ENCODE measurements around the gene CDYL2. TPM values are rescaled to one million over a fixed set of nuclear protein-coding genes. Genes with fewer than 3 reads are reported as not detected.

CDYL2 gene
- polyA plus RNA-seq, 1 of the 3 experiments (the other 2 are of a cell fraction) = 0.03 TPM

- TF ChIP-seq MAX (IDR thresholded peaks at IDR 0.05; ENCODE audit: low read depth) (no peak), NFIC (IDR thresholded peaks at IDR 0.05; ENCODE audit: borderline replicate concordance) (no peak), GABPA (IDR thresholded peaks at IDR 0.05; ENCODE audit: low read depth) (no peak), YY1 (IDR thresholded peaks at IDR 0.05; ENCODE audit: low read depth) (no peak), RFX5 (IDR thresholded peaks at IDR 0.05; ENCODE audit: low read length) (no peak), SMC3 (IDR thresholded peaks at IDR 0.05; ENCODE audit: low read depth, low read length) (no peak), MEF2A (IDR thresholded peaks at IDR 0.05; ENCODE audit: borderline replicate concordance, low read depth) (no peak), NRF1 (IDR thresholded peaks at IDR 0.05; ENCODE audit: low read depth, low read length) (no peak)
Measured at GRCh38 chr16:80585764-80586163, 218.6 kb downstream of the CDYL2 start (continued).

GRCh38 chr16:80583466-80583865 lies 220.9 kb downstream of the CDYL2 start:
- Histone ChIP-seq H3K27me3 (ENCODE audit: insufficient read depth) (no peaks in the 10 kb centered on the region), H3K36me3 (replicated peaks in 1 of 2; ENCODE audit: control insufficient read depth in 1 of 2, insufficient read depth in 2 of 2, low read length in 1 of 2) (no peaks in the 10 kb centered on the region), H3K4me2 (no peak overlapping the region), H3K27ac (ENCODE audit: low read depth in 2 of 2, low read length in 1 of 2) (no peak overlapping the region), H4K20me1 (ENCODE audit: insufficient read depth) (no peaks in the 10 kb centered on the region), H3K4me1 (ENCODE audit: control insufficient read depth in 1 of 2, insufficient read depth in 2 of 2, low read depth in 1 of 2, low read length in 1 of 2) (no peaks in the 10 kb centered on the region), H3K79me2 (ENCODE audit: insufficient read depth) (no peaks in the 10 kb centered on the region), H3F3A (replicated peaks; ENCODE audit: insufficient read depth) (no peaks in the 10 kb centered on the region), H3K9me3 (no peaks in the 10 kb centered on the region), H3K9ac (no peak overlapping the region), H2AFZ (ENCODE audit: low read depth) (no peak overlapping the region), H3K4me3 (ENCODE audit: low read depth in 2 of 2, low read length in 1 of 2) (no peak overlapping the region), H3K9me2 (no peaks in the 10 kb centered on the region)
- DNase-seq = no peak
- 29% methylated on average over 3 of the region's 3 CpGs for WGBS (ENCODE audit: low lambda C conversion rate)
- TF ChIP-seq CTCF (IDR thresholded peaks at IDR 0.05) (no peak), ELF1 (IDR thresholded peaks at IDR 0.05) (no peak), MAX (IDR thresholded peaks at IDR 0.05; ENCODE audit: low read depth) (no peak), SMC3 (IDR thresholded peaks at IDR 0.05; ENCODE audit: low read depth, low read length) (no peak), POLR2AphosphoS5 (IDR thresholded peaks at IDR 0.05; ENCODE audit: low read depth, low read length) (no peak), REST (IDR thresholded peaks at IDR 0.05; ENCODE audit: low read depth, low read length) (no peak), TCF12 (IDR thresholded peaks at IDR 0.05) (no peak), FOSL2 (IDR thresholded peaks at IDR 0.05; ENCODE audit: borderline replicate concordance, low read depth) (no peak), EZH2phosphoT487 (IDR thresholded peaks at IDR 0.05; ENCODE audit: borderline replicate concordance, low read depth) (no peak), YY1 (IDR thresholded peaks at IDR 0.05; ENCODE audit: low read depth) (no peak), RFX5 (IDR thresholded peaks at IDR 0.05; ENCODE audit: low read length) (no peak)
- CTCF ChIA-PET = no interaction called here
- POLR2A ChIA-PET = no interaction called here
